Hepatocyte (in vitro differentiated cells): ENCODE results near the gene BUD31.

Experiments used
- CTCF ChIP-seq: fragments of 200-600 bp; sonication (generic); IDR thresholded peaks from 2 replicates; pipeline ENCODE4 v1.5.1; 2016; ENCODE audit warnings: antibody characterized with exemption, mild to moderate bottlenecking; ENCODE audit not compliant: poor library complexity
- EZH2 ChIP-seq: fragments of 200-600 bp; sonication (generic); IDR thresholded peaks from 2 replicates; pipeline ENCODE4 v1.6.1; 2016; ENCODE audit warnings: antibody characterized with exemption, mild to moderate bottlenecking, borderline replicate concordance
- EZH2phosphoT487 ChIP-seq: fragments of 200-600 bp; sonication (generic); IDR thresholded peaks from one replicate; pipeline ENCODE4 v1.6.1; 2018; ENCODE audit warnings: antibody characterized with exemption, mild to moderate bottlenecking, low read depth, moderate library complexity; ENCODE audit not compliant: unreplicated experiment, severe bottlenecking

GRCh38 chr7:99409806-99410205 lies 1.0 kb downstream of the BUD31 start:
- TF ChIP-seq CTCF, result no peak
- TF ChIP-seq EZH2, result no peak
- no peak for TF ChIP-seq EZH2phosphoT487
